HepG2 (cell line): ENCODE measurements around the gene RPS19. TPM values are rescaled to one million over a fixed set of nuclear protein-coding genes. Genes with fewer than 3 reads are reported as not detected.

Experiments used
- AKAP8 ChIP-seq: sonication (generic); formaldehyde crosslinking; IDR thresholded peaks from 2 replicates; pipeline ENCODE4 v1.5.1; 2020; ENCODE audit warnings: mild to moderate bottlenecking, missing genetic modification reagents
- CREB1 ChIP-seq, 2 experiments: fragments of 450-650 bp in 1 of 2; IDR thresholded peaks; 2 replicates each; pipeline ENCODE4 v1.6.1; 2016 to 2017; ENCODE audit warnings: control low read depth in 1 of 2, mild to moderate bottlenecking in 1 of 2, missing compliant biosample characterization in 1 of 2, missing genetic modification characterization in 1 of 2
- MBD4 ChIP-seq: IDR thresholded peaks from 2 replicates; pipeline ENCODE4 v1.6.1; 2012; ENCODE audit warnings: low read length, inconsistent platforms, borderline replicate concordance
- NFATC3 ChIP-seq: sonication (generic); formaldehyde crosslinking; IDR thresholded peaks from 2 replicates; pipeline ENCODE4 v1.5.1; 2020; ENCODE audit warnings: mild to moderate bottlenecking, missing genetic modification reagents
- NRL ChIP-seq: sonication (generic); formaldehyde crosslinking; IDR thresholded peaks from 2 replicates; pipeline ENCODE4 v1.5.0; 2020; ENCODE audit warnings: missing genetic modification reagents, mild to moderate bottlenecking, moderate library complexity, borderline replicate concordance
- PHF5A ChIP-seq: IDR thresholded peaks from one replicate; pipeline ENCODE4 v1.6.1; 2018; ENCODE audit warnings: low read depth, missing genetic modification reagents; ENCODE audit not compliant: unreplicated experiment
- RFXAP ChIP-seq: sonication (generic); formaldehyde crosslinking; IDR thresholded peaks from 2 replicates; pipeline ENCODE4 v1.4.0; 2020; ENCODE audit warnings: missing genetic modification reagents, borderline replicate concordance
- RXRA ChIP-seq: sonication (generic); formaldehyde crosslinking; IDR thresholded peaks from 2 replicates; pipeline ENCODE4 v1.5.1; 2020; ENCODE audit warnings: missing genetic modification reagents
- SMAD3 ChIP-seq: sonication (generic); formaldehyde crosslinking; IDR thresholded peaks from 2 replicates; pipeline ENCODE4 v1.4.0; 2020; ENCODE audit warnings: missing genetic modification reagents
- ZBTB7B ChIP-seq: sonication (generic); formaldehyde crosslinking; IDR thresholded peaks from 2 replicates; pipeline ENCODE4 v1.4.0; 2020; ENCODE audit warnings: missing genetic modification reagents
- ZC3H4 ChIP-seq: sonication (generic); formaldehyde crosslinking; IDR thresholded peaks from 2 replicates; pipeline ENCODE4 v1.4.0; 2020; ENCODE audit warnings: missing genetic modification reagents, borderline replicate concordance
- ZFP62 ChIP-seq: sonication (generic); formaldehyde crosslinking; IDR thresholded peaks from 2 replicates; pipeline ENCODE4 v1.4.0; 2020; ENCODE audit warnings: missing genetic modification reagents
- ZNF136 ChIP-seq: sonication (generic); formaldehyde crosslinking; IDR thresholded peaks from 2 replicates; pipeline ENCODE4 v1.8.1; 2022; ENCODE audit warnings: low read depth, mild to moderate bottlenecking, moderate library complexity, missing genetic modification reagents
- ZNF24 ChIP-seq: fragments of 450-650 bp; IDR thresholded peaks from 2 replicates; pipeline ENCODE4 v1.6.1; 2017; ENCODE audit warnings: antibody characterized with exemption, mild to moderate bottlenecking
- ZNF296 ChIP-seq: sonication (generic); formaldehyde crosslinking; conservative IDR thresholded peaks from 2 replicates; pipeline ENCODE4 v1.5.0; 2020; ENCODE audit warnings: mild to moderate bottlenecking, missing genetic modification reagents
- ZNF619 ChIP-seq: sonication (generic); formaldehyde crosslinking; IDR thresholded peaks from 2 replicates; pipeline ENCODE4 v1.4.0; 2020; ENCODE audit warnings: mild to moderate bottlenecking, missing genetic modification reagents
- polyA plus RNA-seq, 8 experiments: library from polyadenylated mRNA; depleted of rRNA in 3 of 8; stranded (reverse) in 7 of 8; unstranded in 1 of 8; fragments of >200 nt; fragmentation: Illumina TruSeq in 4 of 8; extraction: Trizol in 4 of 8; gene quantifications; 2 replicates each; pipeline versions ENCODE4 v1.2.1 to v1.2.3, GENCODE V29; 2011 to 2016; ENCODE audit warnings: low read depth in 4 of 8, missing spikeins in 1 of 8, mixed read lengths in 1 of 8; ENCODE audit not compliant: insufficient read depth in 1 of 8
- total RNA-seq, 5 experiments: library from RNA; depleted of rRNA; stranded (reverse); fragments of >200 nt; fragmentation: Illumina TruSeq; extraction: Trizol; gene quantifications; 2 replicates each; pipeline ENCODE4 v1.2.3, GENCODE V29; 2016; ENCODE audit warnings: low read depth in 1 of 5
- TF ChIP-seq, protein P1 (sequence below): sonication (generic); formaldehyde crosslinking; IDR thresholded peaks from 2 replicates; pipeline ENCODE4 v1.4.0; 2020; ENCODE audit warnings: missing genetic modification reagents, mild to moderate bottlenecking, borderline replicate concordance
- TF ChIP-seq, protein P2 (sequence below): sonication (generic); formaldehyde crosslinking; conservative IDR thresholded peaks from 2 replicates; pipeline ENCODE4 v1.8.1; 2023; ENCODE audit warnings: missing genetic modification reagents
- TF ChIP-seq, protein P3 (sequence below): sonication (generic); formaldehyde crosslinking; IDR thresholded peaks from 2 replicates; pipeline ENCODE4 v1.5.0; 2020; ENCODE audit warnings: mild to moderate bottlenecking, missing genetic modification reagents, borderline replicate concordance
- TF ChIP-seq, protein P4 (sequence below): sonication (generic); formaldehyde crosslinking; IDR thresholded peaks from 2 replicates; pipeline ENCODE4 v1.5.0; 2020; ENCODE audit warnings: mild to moderate bottlenecking, missing genetic modification reagents

The RPS19 gene
- total and polyA plus RNA-seq, 2 of the 13 experiments (the other 11 are each of a cell fraction or from before 2014, with no cell fraction given), result 1,983 to 4,758 TPM

DNA sequence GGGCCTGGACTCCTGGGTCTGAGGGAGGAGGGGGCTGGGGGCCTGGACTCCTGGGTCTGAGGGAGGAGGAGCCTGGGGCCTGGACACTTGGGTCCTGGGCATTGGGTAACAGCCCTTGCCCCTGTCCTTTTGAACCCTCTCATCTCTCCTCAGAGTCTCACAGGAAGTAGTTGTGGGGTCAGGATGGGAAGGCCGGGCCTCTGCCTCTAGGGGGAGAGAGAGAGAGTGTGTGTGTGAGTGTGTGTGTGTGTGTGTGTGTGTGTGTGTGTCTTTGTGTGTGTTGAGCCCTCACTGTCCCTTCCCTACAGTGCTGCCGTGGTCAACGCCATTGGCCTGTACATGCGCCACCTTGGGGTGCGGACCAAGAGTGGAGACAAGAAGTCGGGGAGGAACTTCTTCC, 33.8 kb downstream of the RPS19 start (continued):
- TF ChIP-seq, protein P1, sequence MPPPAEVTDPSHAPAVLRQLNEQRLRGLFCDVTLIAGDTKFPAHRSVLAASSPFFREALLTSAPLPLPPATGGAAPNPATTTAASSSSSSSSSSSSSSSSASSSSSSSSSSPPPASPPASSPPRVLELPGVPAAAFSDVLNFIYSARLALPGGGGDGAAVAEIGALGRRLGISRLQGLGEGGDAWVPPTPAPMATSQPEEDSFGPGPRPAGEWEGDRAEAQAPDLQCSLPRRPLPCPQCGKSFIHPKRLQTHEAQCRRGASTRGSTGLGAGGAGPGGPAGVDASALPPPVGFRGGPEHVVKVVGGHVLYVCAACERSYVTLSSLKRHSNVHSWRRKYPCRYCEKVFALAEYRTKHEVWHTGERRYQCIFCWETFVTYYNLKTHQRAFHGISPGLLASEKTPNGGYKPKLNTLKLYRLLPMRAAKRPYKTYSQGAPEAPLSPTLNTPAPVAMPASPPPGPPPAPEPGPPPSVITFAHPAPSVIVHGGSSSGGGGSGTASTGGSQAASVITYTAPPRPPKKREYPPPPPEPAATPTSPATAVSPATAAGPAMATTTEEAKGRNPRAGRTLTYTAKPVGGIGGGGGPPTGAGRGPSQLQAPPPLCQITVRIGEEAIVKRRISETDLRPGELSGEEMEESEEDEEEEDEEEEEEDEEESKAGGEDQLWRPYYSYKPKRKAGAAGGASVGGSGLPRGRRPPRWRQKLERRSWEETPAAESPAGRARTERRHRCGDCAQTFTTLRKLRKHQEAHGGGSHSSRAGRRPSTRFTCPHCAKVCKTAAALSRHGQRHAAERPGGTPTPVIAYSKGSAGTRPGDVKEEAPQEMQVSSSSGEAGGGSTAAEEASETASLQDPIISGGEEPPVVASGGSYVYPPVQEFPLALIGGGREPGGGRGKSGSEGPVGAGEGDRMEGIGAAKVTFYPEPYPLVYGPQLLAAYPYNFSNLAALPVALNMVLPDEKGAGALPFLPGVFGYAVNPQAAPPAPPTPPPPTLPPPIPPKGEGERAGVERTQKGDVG (CRISPR knock-in tag), result no peak
- TF ChIP-seq, protein P2, sequence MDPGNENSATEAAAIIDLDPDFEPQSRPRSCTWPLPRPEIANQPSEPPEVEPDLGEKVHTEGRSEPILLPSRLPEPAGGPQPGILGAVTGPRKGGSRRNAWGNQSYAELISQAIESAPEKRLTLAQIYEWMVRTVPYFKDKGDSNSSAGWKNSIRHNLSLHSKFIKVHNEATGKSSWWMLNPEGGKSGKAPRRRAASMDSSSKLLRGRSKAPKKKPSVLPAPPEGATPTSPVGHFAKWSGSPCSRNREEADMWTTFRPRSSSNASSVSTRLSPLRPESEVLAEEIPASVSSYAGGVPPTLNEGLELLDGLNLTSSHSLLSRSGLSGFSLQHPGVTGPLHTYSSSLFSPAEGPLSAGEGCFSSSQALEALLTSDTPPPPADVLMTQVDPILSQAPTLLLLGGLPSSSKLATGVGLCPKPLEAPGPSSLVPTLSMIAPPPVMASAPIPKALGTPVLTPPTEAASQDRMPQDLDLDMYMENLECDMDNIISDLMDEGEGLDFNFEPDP (CRISPR knock-in tag), result no peak
- TF ChIP-seq PHF5A (CRISPR knock-in tag) (no peak), NFATC3 (no peak), NRL (CRISPR knock-in tag) (no peak), ZBTB7B (CRISPR knock-in tag) (no peak), SMAD3 (no peak), ZFP62 (CRISPR knock-in tag) (no peak), ZNF136 (CRISPR knock-in tag) (no peak), ZC3H4 (CRISPR knock-in tag) (no peak), ZNF619 (CRISPR knock-in tag) (0 out of 2 replicates have a peak, but pooled peaks have one; percentile 58), CREB1 (IDR thresholded peaks at IDR 0.05) (no peak), CREB1 (CRISPR knock-in tag; IDR thresholded peaks at IDR 0.05) (no peak), RXRA (CRISPR knock-in tag) (no peak), MBD4 (no peak), RFXAP (CRISPR knock-in tag) (no peak), AKAP8 (no peak), ZNF296 (CRISPR knock-in tag) (no peak), ZNF24 (no peak)
- TF ChIP-seq, protein P3, sequence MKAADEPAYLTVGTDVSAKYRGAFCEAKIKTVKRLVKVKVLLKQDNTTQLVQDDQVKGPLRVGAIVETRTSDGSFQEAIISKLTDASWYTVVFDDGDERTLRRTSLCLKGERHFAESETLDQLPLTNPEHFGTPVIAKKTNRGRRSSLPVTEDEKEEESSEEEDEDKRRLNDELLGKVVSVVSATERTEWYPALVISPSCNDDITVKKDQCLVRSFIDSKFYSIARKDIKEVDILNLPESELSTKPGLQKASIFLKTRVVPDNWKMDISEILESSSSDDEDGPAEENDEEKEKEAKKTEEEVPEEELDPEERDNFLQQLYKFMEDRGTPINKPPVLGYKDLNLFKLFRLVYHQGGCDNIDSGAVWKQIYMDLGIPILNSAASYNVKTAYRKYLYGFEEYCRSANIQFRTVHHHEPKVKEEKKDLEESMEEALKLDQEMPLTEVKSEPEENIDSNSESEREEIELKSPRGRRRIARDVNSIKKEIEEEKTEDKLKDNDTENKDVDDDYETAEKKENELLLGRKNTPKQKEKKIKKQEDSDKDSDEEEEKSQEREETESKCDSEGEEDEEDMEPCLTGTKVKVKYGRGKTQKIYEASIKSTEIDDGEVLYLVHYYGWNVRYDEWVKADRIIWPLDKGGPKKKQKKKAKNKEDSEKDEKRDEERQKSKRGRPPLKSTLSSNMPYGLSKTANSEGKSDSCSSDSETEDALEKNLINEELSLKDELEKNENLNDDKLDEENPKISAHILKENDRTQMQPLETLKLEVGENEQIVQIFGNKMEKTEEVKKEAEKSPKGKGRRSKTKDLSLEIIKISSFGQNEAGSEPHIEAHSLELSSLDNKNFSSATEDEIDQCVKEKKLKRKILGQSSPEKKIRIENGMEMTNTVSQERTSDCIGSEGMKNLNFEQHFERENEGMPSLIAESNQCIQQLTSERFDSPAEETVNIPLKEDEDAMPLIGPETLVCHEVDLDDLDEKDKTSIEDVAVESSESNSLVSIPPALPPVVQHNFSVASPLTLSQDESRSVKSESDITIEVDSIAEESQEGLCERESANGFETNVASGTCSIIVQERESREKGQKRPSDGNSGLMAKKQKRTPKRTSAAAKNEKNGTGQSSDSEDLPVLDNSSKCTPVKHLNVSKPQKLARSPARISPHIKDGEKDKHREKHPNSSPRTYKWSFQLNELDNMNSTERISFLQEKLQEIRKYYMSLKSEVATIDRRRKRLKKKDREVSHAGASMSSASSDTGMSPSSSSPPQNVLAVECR (CRISPR knock-in tag), result peak; percentile 22; the same call in 1 of the 2 replicates
- TF ChIP-seq, protein P4, sequence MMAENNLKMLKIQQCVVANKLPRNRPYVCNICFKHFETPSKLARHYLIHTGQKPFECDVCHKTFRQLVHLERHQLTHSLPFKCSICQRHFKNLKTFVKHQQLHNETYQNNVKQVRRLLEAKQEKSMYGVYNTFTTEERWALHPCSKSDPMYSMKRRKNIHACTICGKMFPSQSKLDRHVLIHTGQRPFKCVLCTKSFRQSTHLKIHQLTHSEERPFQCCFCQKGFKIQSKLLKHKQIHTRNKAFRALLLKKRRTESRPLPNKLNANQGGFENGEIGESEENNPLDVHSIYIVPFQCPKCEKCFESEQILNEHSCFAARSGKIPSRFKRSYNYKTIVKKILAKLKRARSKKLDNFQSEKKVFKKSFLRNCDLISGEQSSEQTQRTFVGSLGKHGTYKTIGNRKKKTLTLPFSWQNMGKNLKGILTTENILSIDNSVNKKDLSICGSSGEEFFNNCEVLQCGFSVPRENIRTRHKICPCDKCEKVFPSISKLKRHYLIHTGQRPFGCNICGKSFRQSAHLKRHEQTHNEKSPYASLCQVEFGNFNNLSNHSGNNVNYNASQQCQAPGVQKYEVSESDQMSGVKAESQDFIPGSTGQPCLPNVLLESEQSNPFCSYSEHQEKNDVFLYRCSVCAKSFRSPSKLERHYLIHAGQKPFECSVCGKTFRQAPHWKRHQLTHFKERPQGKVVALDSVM, result peak; percentile 36; the same call in 1 of the 2 replicates
